Measurements from ENCODE around the gene SIGLEC6.

The SIGLEC6 gene

GRCh38 chr19:51564791-51565190 lies 33.3 kb upstream of the SIGLEC6 start:
- no peak for TF ChIP-seq POLR2A (IDR thresholded peaks at IDR 0.05; ENCODE audit: extremely low read depth, insufficient read length)
- no peak for TF ChIP-seq MYC (IDR thresholded peaks at IDR 0.05; ENCODE audit: low read depth, low read length)
- peak; percentile 68 for TF ChIP-seq CTCF (IDR thresholded peaks at IDR 0.05; ENCODE audit: low read depth, low read length)
- peak; percentile 35; the same call in 1 of the 2 replicates for TF ChIP-seq MAX (IDR thresholded peaks at IDR 0.05; ENCODE audit: low read depth, low read length)
- DNase-seq (ENCODE audit: low read depth): peak; percentile 91
- H3K4me3 ChIP-seq (ENCODE audit: low read depth, low read length): peak overlapping the region; percentile 39

DNA sequence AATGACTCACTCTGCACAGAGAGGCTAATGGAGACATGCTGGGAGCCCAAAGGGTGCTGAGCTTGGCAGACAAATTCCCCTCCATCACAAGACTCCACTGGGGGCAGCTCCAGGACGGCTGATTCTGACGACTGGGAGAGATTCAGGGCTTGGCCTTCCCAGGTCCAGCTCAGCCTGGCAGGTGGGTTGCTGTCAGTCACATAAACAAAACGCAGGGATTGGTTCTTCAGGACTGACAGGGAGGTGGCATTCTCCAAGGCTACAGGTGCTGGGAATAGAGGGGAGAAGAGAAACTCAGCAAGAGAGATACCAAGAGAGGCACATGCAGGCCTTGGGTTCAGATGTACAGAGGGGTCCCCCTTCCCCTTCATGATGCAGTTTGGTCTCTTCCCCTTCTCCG lies 28.9 kb upstream of the SIGLEC6 start:
- H3K4me3 ChIP-seq (ENCODE audit: low read depth, low read length): no peak overlapping the region
- TF ChIP-seq POLR2A (IDR thresholded peaks at IDR 0.05; ENCODE audit: extremely low read depth, insufficient read length): no peak
- TF ChIP-seq MAX (IDR thresholded peaks at IDR 0.05; ENCODE audit: low read depth, low read length): no peak
- no peak for TF ChIP-seq CTCF (IDR thresholded peaks at IDR 0.05; ENCODE audit: low read depth, low read length)
- TF ChIP-seq MYC (IDR thresholded peaks at IDR 0.05; ENCODE audit: low read depth, low read length): no peak
- no peak for DNase-seq (ENCODE audit: low read depth)

- TF ChIP-seq MYC (IDR thresholded peaks at IDR 0.05; ENCODE audit: low read depth, low read length): no peak
- no peak for TF ChIP-seq POLR2A (IDR thresholded peaks at IDR 0.05; ENCODE audit: extremely low read depth, insufficient read length)
- no peak for TF ChIP-seq MAX (IDR thresholded peaks at IDR 0.05; ENCODE audit: low read depth, low read length)
- no peak for TF ChIP-seq CTCF (IDR thresholded peaks at IDR 0.05; ENCODE audit: low read depth, low read length)
- no peak for DNase-seq (ENCODE audit: low read depth)
- H3K4me3 ChIP-seq (ENCODE audit: low read depth, low read length): no peak overlapping the region
Measured at GRCh38 chr19:51559240-51559639, 27.8 kb upstream of the SIGLEC6 start.

DNA sequence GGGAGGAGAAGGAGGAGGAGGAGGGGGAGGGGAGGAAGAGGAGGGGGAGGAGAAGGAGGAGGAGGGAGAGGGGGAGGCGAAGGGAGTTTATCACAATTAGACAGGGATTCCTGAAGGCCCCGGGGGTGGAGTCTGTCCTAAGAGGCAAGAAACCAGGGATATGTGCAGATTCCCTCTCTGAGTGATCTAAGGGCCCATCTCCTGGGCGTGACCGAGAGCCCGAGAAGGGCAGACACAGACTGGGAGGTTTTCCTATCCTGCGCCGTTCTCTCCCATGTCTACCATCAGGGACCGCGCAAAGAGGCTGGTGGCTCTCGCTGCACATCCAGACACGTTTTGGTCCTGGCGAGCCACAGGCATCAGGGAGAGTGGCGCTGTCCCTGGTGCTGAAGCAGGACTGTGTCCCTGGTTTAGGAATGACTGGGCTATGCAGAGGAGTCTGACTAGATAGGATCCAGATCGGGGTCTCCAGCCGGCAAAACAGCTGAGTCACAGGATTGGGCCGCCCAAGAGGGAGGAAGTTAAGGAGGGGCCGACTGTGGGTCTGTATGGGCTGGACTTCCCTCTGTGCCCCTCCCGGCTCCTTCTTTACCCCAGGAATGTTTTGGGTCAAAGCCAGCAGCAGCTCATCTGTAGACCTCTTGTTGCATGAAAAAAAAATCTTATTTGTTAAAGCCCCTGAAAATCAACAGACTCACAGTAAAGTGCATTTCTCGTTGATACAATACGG lies 21.7 kb upstream of the SIGLEC6 start:
- H3K4me3 ChIP-seq (ENCODE audit: low read depth, low read length): no peak overlapping the region
- DNase-seq (ENCODE audit: low read depth): peak; percentile 79
- peak; percentile 42; the same call in 1 of the 2 replicates for TF ChIP-seq MAX (IDR thresholded peaks at IDR 0.05; ENCODE audit: low read depth, low read length)
- TF ChIP-seq CTCF (IDR thresholded peaks at IDR 0.05; ENCODE audit: low read depth, low read length): no peak

GRCh38 chr19:51552608-51552995 lies 21.1 kb upstream of the SIGLEC6 start:
- DNase-seq (ENCODE audit: low read depth): no peak
- no peak overlapping the region for H3K4me3 ChIP-seq (ENCODE audit: low read depth, low read length)
- TF ChIP-seq POLR2A (IDR thresholded peaks at IDR 0.05; ENCODE audit: extremely low read depth, insufficient read length) (no peak), MAX (IDR thresholded peaks at IDR 0.05; ENCODE audit: low read depth, low read length) (no peak), MYC (IDR thresholded peaks at IDR 0.05; ENCODE audit: low read depth, low read length) (no peak), CTCF (IDR thresholded peaks at IDR 0.05; ENCODE audit: low read depth, low read length) (no peak)
